Gastrocnemius medialis (tissue), 4 donors: ENCODE measurements around the gene IFNG. TPM values are rescaled to one million over a fixed set of nuclear protein-coding genes. Genes with fewer than 3 reads are reported as not detected.
"Not testable (repeated sequence)": the region's sequence is repeated elsewhere in the genome, so short reads cannot be mapped to it uniquely, and the experiment has no call there.

Experiments used
- ATAC-seq, 2 donors: fragments of 150-250 bp; one replicate each; pipeline ENCODE4 v1.9.1; 2016
- DNase-seq, 2 donors: peaks; one replicate each; pipeline ENCODE4 v3.0.0-alpha.2; 2019
- H3K27ac ChIP-seq, 4 donors: fragments of 200-600 bp; sonication (generic); 1 replicate in 1 of 4; 2 replicates in 3 of 4; pipeline ENCODE4 v1.5.1; 2016 to 2018; ENCODE audit warnings: mild to moderate bottlenecking in 2 of 4, moderate library complexity in 1 of 4
- H3K27me3 ChIP-seq, 3 donors: fragments of 200-600 bp; sonication (generic) in 2 of 3; 1 replicate in 1 of 3; 2 replicates in 2 of 3; pipeline versions ENCODE4 v1.5.1 to v1.6.0; 2016 to 2019; ENCODE audit warnings: mild to moderate bottlenecking in 1 of 3, moderate library complexity in 1 of 3
- H3K36me3 ChIP-seq, 2 donors: fragments of 200-600 bp; sonication (generic) in 1 of 2; one replicate each; pipeline ENCODE4 v1.5.1; 2017 to 2018
- H3K4me1 ChIP-seq, 2 donors: fragments of 200-600 bp; sonication (generic) in 1 of 2; one replicate each; pipeline ENCODE4 v1.5.1; 2016 to 2017; ENCODE audit warnings: mild to moderate bottlenecking in 2 of 2
- H3K4me3 ChIP-seq, 4 donors: fragments of 200-600 bp; sonication (generic) in 3 of 4; 1 replicate in 1 of 4; 2 replicates in 3 of 4; pipeline ENCODE4 v1.5.1; 2016 to 2019; ENCODE audit warnings: mild to moderate bottlenecking in 2 of 4
- H3K9me3 ChIP-seq, 3 donors: fragments of 200-600 bp; sonication (generic) in 2 of 3; 1 replicate in 1 of 3; 2 replicates in 2 of 3; pipeline ENCODE4 v1.5.1; 2016 to 2019
- POLR2A ChIP-seq, 2 donors: fragments of 450-650 bp; IDR thresholded peaks; one replicate each; pipeline ENCODE4 v1.6.1; 2017; ENCODE audit warnings: antibody characterized with exemption in 2 of 2, mild to moderate bottlenecking in 2 of 2, moderate library complexity in 2 of 2
- in situ Hi-C, 4 donors: fragments of 200-750 bp; cut with MboI; loops; one replicate each; pipeline versions ENCODE4 v1.15.0 to v1.8.0; 2017; ENCODE audit warnings: low sequenced_read_pairs in 4 of 4
- intact Hi-C: fragments of 100-400 bp; cut with DNase I; formaldehyde crosslinking; loops from one replicate; pipeline ENCODE4 v1.15.1; 2023; ENCODE audit warnings: low total_unique reads
- total RNA-seq, 4 donors: library from RNA; depleted of rRNA; stranded (reverse); fragments of >200 nt; gene quantifications; one replicate each; pipeline versions ENCODE4 v1.1.0 to v1.2.3, GENCODE V29; 2016
- TF ChIP-seq, protein P1 (sequence below), 5 experiments: fragments of 450-650 bp in 3 of 5; fragments of 200-600 bp in 2 of 5; sonication (generic) in 2 of 5; IDR thresholded peaks in 4 of 5; conservative IDR thresholded peaks in 1 of 5; 1 replicate in 4 of 5; 2 replicates in 1 of 5; pipeline ENCODE4 v1.5.1; 2016 to 2019; ENCODE audit warnings: antibody characterized with exemption in 5 of 5, mild to moderate bottlenecking in 3 of 5, moderate library complexity in 3 of 5

The IFNG gene
- total RNA-seq = not detected

DNA sequence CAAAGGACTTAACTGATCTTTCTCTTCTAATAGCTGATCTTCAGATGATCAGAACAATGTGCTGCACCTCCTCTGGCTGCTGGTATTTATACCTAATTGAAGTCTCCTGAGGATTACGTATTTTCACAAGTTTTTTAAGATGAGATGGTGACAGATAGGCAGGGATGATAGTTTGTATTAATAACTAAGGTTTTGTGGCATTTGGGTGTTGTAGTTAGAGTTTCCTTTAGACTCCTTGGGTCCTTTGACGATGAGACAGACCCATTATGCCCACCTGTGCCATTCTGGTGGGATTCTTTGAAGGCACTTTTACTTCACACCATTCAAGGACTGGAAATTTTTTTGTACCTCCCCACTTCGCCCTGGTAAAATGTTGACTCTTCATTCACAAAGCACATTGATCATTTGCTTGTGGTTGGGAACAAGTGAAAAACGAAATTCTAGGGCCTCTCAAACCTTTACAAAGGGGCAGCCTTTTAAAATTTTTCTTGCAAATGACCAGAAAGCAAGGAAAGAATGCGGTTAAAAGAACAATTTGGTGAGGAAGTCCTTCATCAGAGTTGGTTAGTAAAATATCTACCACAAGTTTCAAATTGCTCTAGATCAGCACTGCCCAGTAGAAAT, at the start of gene IFNG:
Gene IFNG (minus strand): TSS at position 60 of the 624 bp plus-strand sequence. CDS start 125 bp downstream, outside the sequence.
- no peaks in the 10 kb centered on the region for H3K27me3 ChIP-seq
- DNase-seq = no peak
- ATAC-seq = no peak
- in situ Hi-C loops (loop anchor here in 1 of 4 donors (25.0 kb wide), 1 partner anchor 97 kb away; no protein-coding TSS in a partner anchor), intact Hi-C loops (loop anchor here (2.0 kb wide), 1 partner anchor 119 kb away; no protein-coding TSS in a partner anchor)
- H3K36me3 ChIP-seq = no peaks in the 10 kb centered on the region
- H3K4me3 ChIP-seq = no peak within 1 kb of the TSS
- H3K27ac ChIP-seq = no peak within 1 kb of the TSS
- no peaks in the 10 kb centered on the region for H3K9me3 ChIP-seq
- H3K4me1 ChIP-seq = no peaks in the 10 kb centered on the region
- TF ChIP-seq POLR2A (IDR thresholded peaks at IDR 0.05) = no peak

DNA sequence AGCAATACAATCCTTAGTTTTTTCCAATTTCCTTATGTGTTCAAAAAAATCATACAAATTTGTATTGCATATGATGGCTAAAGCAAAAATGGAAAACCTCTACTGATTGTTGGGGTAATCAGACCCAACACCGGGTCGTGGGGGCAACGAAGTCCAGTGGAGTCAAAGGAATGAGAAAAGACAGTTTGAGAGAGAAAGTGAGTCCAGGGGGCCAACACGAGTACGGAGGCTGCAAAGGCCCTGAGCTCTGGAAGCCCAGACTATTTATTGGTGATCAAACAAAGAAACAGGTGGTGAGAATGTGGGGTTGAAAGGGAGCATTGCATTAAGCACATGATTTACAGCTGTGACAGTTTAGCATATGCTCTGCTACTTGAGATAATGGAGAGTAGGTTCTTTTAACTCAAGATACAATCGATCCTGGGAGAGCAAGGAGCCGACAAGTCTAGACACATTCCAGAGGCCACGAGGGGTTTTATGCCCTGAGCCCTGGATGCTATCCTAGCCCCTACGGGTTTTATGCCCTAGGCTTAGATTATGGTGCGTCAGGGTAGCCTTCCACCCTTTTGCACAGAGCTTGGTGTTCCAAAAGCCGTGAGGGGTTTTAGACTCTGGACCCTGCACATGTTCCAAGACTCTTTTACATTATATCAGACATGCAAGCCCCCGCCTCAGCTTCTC, 49.6 kb upstream of the IFNG start:
- ATAC-seq, H3K4me1 ChIP-seq, H3K4me3 ChIP-seq, DNase-seq, H3K36me3 ChIP-seq, intact Hi-C loops, H3K27ac ChIP-seq, H3K9me3 ChIP-seq, H3K27me3 ChIP-seq: not testable (repeated sequence)
- in situ Hi-C loops = loop anchor here in 1 of 4 donors (25.0 kb wide), 1 partner anchor 453 kb away; no protein-coding TSS in a partner anchor

DNA sequence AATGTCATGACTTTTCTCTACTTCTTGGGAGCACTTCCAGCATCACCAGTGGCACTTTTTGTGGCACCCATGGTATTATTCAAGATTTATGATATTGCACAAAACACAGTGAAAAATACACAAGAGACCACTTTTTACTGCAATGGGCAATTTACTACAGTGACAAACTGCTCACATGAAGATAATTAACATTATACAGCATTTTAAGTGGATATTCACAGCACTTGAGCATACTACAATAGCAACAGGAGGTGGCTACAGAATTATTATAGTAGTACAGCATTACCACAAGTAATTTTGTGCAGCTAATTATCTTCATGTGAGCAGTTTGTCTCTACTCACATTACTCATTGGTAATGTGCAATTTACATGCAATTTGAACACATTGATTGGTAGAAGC, 47.7 kb upstream of the IFNG start:
- intact Hi-C loops = no loop called here
- no peak overlapping the region for H3K4me3 ChIP-seq

DNA sequence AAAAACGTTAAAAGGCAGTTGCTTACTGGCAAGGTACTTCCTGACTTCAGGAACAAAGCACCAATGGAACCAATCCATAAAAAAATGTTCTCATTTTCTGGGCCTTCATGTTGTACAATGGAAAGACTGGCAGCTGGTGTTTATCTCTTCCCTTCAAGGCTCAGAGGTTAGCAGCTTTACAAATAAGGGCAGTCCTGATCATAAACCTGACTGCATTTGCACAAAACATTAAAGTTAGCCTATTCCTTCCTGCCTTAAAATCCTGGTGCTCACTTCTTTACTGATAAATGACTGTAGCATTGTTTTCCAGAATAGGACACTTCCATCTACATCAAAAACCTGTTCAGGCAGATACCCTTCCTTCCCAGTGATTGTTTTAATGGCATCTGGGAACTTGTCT, 46.9 kb upstream of the IFNG start:
- Histone ChIP-seq H3K4me3 (no peak overlapping the region), H3K36me3 (no peaks in the 10 kb centered on the region), H3K27me3 (no peaks in the 10 kb centered on the region), H3K9me3 (no peaks in the 10 kb centered on the region), H3K27ac (no peak overlapping the region), H3K4me1 (no peaks in the 10 kb centered on the region)
- TF ChIP-seq, protein P1, sequence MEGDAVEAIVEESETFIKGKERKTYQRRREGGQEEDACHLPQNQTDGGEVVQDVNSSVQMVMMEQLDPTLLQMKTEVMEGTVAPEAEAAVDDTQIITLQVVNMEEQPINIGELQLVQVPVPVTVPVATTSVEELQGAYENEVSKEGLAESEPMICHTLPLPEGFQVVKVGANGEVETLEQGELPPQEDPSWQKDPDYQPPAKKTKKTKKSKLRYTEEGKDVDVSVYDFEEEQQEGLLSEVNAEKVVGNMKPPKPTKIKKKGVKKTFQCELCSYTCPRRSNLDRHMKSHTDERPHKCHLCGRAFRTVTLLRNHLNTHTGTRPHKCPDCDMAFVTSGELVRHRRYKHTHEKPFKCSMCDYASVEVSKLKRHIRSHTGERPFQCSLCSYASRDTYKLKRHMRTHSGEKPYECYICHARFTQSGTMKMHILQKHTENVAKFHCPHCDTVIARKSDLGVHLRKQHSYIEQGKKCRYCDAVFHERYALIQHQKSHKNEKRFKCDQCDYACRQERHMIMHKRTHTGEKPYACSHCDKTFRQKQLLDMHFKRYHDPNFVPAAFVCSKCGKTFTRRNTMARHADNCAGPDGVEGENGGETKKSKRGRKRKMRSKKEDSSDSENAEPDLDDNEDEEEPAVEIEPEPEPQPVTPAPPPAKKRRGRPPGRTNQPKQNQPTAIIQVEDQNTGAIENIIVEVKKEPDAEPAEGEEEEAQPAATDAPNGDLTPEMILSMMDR (IDR thresholded peaks at IDR 0.05 in 4 of 5, conservative IDR thresholded peaks at IDR 0.05 in 1 of 5) = no peak
- no peak for TF ChIP-seq POLR2A (IDR thresholded peaks at IDR 0.05)
- in situ Hi-C loops = loop anchor here in 1 of 4 donors (25.0 kb wide), 1 partner anchor 456 kb away; no protein-coding TSS in a partner anchor
- no peak for DNase-seq
- no peak for ATAC-seq
- intact Hi-C loops = no loop called here

More for the DNA sequence above, 47.7 kb upstream of the IFNG start:
- TF ChIP-seq, protein P1 (IDR thresholded peaks at IDR 0.05 in 4 of 5, conservative IDR thresholded peaks at IDR 0.05 in 1 of 5) = no peak
- no peak for TF ChIP-seq POLR2A (IDR thresholded peaks at IDR 0.05)
- no peak overlapping the region for H3K27ac ChIP-seq
- DNase-seq = no peak
- no peaks in the 10 kb centered on the region for H3K27me3 ChIP-seq
- H3K36me3 ChIP-seq = no peaks in the 10 kb centered on the region
- in situ Hi-C loops = loop anchor here in 1 of 4 donors (25.0 kb wide), 1 partner anchor 455 kb away; no protein-coding TSS in a partner anchor
- H3K4me1 ChIP-seq = no peaks in the 10 kb centered on the region
- H3K9me3 ChIP-seq = no peaks in the 10 kb centered on the region
- ATAC-seq = no peak

DNA sequence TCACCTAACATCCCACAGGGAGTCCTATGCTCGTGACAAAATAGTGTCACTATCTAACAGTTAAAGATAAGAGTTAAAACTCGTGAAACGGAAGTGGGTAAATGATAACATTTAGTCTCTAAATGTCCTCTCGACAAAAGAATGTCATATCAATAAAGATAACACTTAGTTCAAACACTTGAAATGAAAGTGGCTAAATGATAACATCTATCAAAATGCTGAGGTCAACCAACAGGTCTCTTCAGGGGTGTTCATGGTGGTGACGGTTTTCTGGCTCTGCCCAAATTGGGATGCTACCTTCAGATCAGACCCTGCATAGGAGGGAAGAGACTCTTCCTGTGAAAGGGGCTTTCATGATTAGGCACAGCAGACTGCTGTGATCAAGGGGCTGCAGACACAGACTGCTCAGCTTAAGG, 43.9 kb upstream of the IFNG start:
- Histone ChIP-seq H3K4me3 (no peak overlapping the region), H3K4me1 (no peaks in the 10 kb centered on the region), H3K9me3 (no peaks in the 10 kb centered on the region), H3K27ac (no peak overlapping the region), H3K36me3 (no peaks in the 10 kb centered on the region), H3K27me3 (no peaks in the 10 kb centered on the region)
- DNase-seq = no peak
- intact Hi-C loops = loop anchor here (5.0 kb wide), 1 partner anchor 364 kb away; no protein-coding TSS in a partner anchor
- TF ChIP-seq, protein P1 (IDR thresholded peaks at IDR 0.05 in 4 of 5, conservative IDR thresholded peaks at IDR 0.05 in 1 of 5) = no peak
- no peak for TF ChIP-seq POLR2A (IDR thresholded peaks at IDR 0.05)
- in situ Hi-C loops = loop anchor here in 1 of 4 donors (25.0 kb wide), 1 partner anchor 459 kb away; no protein-coding TSS in a partner anchor
- no peak for ATAC-seq
